HepG2 (cell line): ENCODE results near the gene PLD1. TPM values are rescaled to one million over a fixed set of nuclear protein-coding genes. Genes with fewer than 3 reads are reported as not detected.
A peak's percentile ranks its signal among the peaks of the same experiment; 100 is the strongest.

Experiments used
- TCF7L2 ChIP-seq: IDR thresholded peaks from 2 replicates; pipeline ENCODE4 v1.6.1; 2011; ENCODE audit warnings: mild to moderate bottlenecking, low read depth, low read length, moderate library complexity
- ZNF256 ChIP-seq: sonication (generic); formaldehyde crosslinking; conservative IDR thresholded peaks from 2 replicates; pipeline ENCODE4 v1.4.0; 2020; ENCODE audit warnings: missing genetic modification reagents
- polyA plus RNA-seq, 8 experiments: library from polyadenylated mRNA; depleted of rRNA in 3 of 8; stranded (reverse) in 7 of 8; unstranded in 1 of 8; fragments of >200 nt; fragmentation: Illumina TruSeq in 4 of 8; extraction: Trizol in 4 of 8; gene quantifications; 2 replicates each; pipeline versions ENCODE4 v1.2.1 to v1.2.3, GENCODE V29; 2011 to 2016; ENCODE audit warnings: low read depth in 4 of 8, missing spikeins in 1 of 8, mixed read lengths in 1 of 8; ENCODE audit not compliant: insufficient read depth in 1 of 8
- total RNA-seq, 5 experiments: library from RNA; depleted of rRNA; stranded (reverse); fragments of >200 nt; fragmentation: Illumina TruSeq; extraction: Trizol; gene quantifications; 2 replicates each; pipeline ENCODE4 v1.2.3, GENCODE V29; 2016; ENCODE audit warnings: low read depth in 1 of 5
- TF ChIP-seq, protein P1 (sequence below), 2 experiments: fragments of 450-650 bp in 1 of 2; sonication (generic) in 1 of 2; formaldehyde crosslinking in 1 of 2; IDR thresholded peaks; 2 replicates each; pipeline versions ENCODE4 v1.6.1 to v1.8.0; 2016 to 2022; ENCODE audit warnings: antibody characterized with exemption in 1 of 2, mild to moderate bottlenecking in 1 of 2, missing genetic modification reagents in 1 of 2
- TF ChIP-seq, protein P2 (sequence below): sonication (generic); formaldehyde crosslinking; IDR thresholded peaks from 2 replicates; pipeline ENCODE4 v1.4.0; 2020; ENCODE audit warnings: missing genetic modification reagents
- TF ChIP-seq, protein P3 (sequence below): sonication (generic); formaldehyde crosslinking; IDR thresholded peaks from 2 replicates; pipeline ENCODE4 v1.8.1; 2023; ENCODE audit warnings: missing genetic modification reagents, mild to moderate bottlenecking, borderline replicate concordance
- TF ChIP-seq, protein P4 (sequence below): sonication (generic); formaldehyde crosslinking; IDR thresholded peaks from 2 replicates; pipeline ENCODE4 v1.9.0; 2021; ENCODE audit warnings: mild to moderate bottlenecking, missing genetic modification reagents
- TF ChIP-seq, protein P5 (sequence below): sonication (generic); formaldehyde crosslinking; IDR thresholded peaks from 2 replicates; pipeline ENCODE4 v1.4.0; 2020; ENCODE audit warnings: missing genetic modification reagents

The PLD1 gene
- total and polyA plus RNA-seq, 2 of the 13 experiments (the other 11 are each of a cell fraction or from before 2014, with no cell fraction given) = 27.1 to 59.4 TPM

DNA sequence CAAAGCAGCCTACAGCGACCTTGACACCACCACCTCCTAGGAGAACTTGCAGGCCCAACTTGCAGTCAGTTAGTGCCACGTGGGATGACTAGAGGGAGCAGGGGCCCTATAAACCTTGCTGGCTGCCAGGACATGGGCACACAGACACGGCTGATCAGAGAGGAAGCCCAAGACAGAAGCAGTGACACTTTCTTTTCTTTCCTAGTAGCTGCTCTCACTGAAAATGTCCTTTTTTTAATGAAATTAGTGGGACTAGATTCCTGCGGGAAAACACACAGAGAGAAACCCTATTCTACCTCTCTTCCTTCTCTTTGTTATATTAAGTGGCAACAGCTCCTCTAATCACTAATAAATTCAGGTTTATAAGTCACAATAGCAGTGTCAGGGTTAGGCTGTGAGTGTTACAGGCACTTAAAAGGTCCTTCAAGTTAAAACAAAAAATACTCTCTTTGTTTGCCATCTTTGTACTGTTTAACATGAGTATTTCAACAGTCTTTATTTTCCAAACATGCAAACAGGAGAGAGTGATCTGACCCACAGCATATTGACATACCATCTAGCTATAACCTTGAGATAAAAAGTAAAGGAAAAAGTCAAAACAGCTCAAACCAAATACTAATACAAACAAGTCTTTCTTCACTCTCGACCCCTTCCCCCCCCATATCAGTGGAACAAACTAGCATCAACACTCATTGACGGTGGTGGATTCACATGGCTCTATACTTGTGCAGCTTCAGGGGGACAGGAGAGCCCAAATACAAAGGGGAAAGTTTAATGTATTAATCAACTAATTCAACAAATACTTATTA, 30.7 kb upstream of the PLD1 start (continued):
- TF ChIP-seq, protein P1, sequence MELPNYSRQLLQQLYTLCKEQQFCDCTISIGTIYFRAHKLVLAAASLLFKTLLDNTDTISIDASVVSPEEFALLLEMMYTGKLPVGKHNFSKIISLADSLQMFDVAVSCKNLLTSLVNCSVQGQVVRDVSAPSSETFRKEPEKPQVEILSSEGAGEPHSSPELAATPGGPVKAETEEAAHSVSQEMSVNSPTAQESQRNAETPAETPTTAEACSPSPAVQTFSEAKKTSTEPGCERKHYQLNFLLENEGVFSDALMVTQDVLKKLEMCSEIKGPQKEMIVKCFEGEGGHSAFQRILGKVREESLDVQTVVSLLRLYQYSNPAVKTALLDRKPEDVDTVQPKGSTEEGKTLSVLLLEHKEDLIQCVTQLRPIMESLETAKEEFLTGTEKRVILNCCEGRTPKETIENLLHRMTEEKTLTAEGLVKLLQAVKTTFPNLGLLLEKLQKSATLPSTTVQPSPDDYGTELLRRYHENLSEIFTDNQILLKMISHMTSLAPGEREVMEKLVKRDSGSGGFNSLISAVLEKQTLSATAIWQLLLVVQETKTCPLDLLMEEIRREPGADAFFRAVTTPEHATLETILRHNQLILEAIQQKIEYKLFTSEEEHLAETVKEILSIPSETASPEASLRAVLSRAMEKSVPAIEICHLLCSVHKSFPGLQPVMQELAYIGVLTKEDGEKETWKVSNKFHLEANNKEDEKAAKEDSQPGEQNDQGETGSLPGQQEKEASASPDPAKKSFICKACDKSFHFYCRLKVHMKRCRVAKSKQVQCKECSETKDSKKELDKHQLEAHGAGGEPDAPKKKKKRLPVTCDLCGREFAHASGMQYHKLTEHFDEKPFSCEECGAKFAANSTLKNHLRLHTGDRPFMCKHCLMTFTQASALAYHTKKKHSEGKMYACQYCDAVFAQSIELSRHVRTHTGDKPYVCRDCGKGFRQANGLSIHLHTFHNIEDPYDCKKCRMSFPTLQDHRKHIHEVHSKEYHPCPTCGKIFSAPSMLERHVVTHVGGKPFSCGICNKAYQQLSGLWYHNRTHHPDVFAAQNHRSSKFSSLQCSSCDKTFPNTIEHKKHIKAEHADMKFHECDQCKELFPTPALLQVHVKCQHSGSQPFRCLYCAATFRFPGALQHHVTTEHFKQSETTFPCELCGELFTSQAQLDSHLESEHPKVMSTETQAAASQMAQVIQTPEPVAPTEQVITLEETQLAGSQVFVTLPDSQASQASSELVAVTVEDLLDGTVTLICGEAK (IDR thresholded peaks at IDR 0.05) = no peak
- TF ChIP-seq, protein P1 (CRISPR knock-in tag; IDR thresholded peaks at IDR 0.05) = peak; percentile 65; the same call in 1 of the 2 replicates
- TF ChIP-seq, protein P2, sequence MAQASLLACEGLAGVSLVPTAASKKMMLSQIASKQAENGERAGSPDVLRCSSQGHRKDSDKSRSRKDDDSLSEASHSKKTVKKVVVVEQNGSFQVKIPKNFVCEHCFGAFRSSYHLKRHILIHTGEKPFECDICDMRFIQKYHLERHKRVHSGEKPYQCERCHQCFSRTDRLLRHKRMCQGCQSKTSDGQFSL = peak; percentile 85
- TF ChIP-seq, protein P3, sequence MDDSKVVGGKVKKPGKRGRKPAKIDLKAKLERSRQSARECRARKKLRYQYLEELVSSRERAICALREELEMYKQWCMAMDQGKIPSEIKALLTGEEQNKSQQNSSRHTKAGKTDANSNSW (CRISPR knock-in tag) = no peak
- TF ChIP-seq ZNF256 (CRISPR knock-in tag) (no peak), TCF7L2 (peak; percentile 87)
- TF ChIP-seq, protein P4, sequence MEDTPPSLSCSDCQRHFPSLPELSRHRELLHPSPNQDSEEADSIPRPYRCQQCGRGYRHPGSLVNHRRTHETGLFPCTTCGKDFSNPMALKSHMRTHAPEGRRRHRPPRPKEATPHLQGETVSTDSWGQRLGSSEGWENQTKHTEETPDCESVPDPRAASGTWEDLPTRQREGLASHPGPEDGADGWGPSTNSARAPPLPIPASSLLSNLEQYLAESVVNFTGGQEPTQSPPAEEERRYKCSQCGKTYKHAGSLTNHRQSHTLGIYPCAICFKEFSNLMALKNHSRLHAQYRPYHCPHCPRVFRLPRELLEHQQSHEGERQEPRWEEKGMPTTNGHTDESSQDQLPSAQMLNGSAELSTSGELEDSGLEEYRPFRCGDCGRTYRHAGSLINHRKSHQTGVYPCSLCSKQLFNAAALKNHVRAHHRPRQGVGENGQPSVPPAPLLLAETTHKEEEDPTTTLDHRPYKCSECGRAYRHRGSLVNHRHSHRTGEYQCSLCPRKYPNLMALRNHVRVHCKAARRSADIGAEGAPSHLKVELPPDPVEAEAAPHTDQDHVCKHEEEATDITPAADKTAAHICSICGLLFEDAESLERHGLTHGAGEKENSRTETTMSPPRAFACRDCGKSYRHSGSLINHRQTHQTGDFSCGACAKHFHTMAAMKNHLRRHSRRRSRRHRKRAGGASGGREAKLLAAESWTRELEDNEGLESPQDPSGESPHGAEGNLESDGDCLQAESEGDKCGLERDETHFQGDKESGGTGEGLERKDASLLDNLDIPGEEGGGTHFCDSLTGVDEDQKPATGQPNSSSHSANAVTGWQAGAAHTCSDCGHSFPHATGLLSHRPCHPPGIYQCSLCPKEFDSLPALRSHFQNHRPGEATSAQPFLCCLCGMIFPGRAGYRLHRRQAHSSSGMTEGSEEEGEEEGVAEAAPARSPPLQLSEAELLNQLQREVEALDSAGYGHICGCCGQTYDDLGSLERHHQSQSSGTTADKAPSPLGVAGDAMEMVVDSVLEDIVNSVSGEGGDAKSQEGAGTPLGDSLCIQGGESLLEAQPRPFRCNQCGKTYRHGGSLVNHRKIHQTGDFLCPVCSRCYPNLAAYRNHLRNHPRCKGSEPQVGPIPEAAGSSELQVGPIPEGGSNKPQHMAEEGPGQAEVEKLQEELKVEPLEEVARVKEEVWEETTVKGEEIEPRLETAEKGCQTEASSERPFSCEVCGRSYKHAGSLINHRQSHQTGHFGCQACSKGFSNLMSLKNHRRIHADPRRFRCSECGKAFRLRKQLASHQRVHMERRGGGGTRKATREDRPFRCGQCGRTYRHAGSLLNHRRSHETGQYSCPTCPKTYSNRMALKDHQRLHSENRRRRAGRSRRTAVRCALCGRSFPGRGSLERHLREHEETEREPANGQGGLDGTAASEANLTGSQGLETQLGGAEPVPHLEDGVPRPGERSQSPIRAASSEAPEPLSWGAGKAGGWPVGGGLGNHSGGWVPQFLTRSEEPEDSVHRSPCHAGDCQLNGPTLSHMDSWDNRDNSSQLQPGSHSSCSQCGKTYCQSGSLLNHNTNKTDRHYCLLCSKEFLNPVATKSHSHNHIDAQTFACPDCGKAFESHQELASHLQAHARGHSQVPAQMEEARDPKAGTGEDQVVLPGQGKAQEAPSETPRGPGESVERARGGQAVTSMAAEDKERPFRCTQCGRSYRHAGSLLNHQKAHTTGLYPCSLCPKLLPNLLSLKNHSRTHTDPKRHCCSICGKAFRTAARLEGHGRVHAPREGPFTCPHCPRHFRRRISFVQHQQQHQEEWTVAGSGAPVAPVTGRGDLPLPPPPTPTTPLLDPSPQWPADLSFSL (CRISPR knock-in tag) = no peak
- TF ChIP-seq, protein P5, sequence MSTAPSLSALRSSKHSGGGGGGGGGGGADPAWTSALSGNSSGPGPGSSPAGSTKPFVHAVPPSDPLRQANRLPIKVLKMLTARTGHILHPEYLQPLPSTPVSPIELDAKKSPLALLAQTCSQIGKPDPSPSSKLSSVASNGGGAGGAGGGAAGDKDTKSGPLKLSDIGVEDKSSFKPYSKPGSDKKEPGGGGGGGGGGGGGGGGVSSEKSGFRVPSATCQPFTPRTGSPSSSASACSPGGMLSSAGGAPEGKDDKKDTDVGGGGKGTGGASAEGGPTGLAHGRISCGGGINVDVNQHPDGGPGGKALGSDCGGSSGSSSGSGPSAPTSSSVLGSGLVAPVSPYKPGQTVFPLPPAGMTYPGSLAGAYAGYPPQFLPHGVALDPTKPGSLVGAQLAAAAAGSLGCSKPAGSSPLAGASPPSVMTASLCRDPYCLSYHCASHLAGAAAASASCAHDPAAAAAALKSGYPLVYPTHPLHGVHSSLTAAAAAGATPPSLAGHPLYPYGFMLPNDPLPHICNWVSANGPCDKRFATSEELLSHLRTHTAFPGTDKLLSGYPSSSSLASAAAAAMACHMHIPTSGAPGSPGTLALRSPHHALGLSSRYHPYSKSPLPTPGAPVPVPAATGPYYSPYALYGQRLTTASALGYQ (CRISPR knock-in tag) = peak; percentile 97
